ENCODE data around the gene AQP10. TPM values are rescaled to one million over a fixed set of nuclear protein-coding genes. Genes with fewer than 3 reads are reported as not detected.

AQP10 gene
- total RNA-seq, 6 experiments from 2014 or later = not detected

DNA sequence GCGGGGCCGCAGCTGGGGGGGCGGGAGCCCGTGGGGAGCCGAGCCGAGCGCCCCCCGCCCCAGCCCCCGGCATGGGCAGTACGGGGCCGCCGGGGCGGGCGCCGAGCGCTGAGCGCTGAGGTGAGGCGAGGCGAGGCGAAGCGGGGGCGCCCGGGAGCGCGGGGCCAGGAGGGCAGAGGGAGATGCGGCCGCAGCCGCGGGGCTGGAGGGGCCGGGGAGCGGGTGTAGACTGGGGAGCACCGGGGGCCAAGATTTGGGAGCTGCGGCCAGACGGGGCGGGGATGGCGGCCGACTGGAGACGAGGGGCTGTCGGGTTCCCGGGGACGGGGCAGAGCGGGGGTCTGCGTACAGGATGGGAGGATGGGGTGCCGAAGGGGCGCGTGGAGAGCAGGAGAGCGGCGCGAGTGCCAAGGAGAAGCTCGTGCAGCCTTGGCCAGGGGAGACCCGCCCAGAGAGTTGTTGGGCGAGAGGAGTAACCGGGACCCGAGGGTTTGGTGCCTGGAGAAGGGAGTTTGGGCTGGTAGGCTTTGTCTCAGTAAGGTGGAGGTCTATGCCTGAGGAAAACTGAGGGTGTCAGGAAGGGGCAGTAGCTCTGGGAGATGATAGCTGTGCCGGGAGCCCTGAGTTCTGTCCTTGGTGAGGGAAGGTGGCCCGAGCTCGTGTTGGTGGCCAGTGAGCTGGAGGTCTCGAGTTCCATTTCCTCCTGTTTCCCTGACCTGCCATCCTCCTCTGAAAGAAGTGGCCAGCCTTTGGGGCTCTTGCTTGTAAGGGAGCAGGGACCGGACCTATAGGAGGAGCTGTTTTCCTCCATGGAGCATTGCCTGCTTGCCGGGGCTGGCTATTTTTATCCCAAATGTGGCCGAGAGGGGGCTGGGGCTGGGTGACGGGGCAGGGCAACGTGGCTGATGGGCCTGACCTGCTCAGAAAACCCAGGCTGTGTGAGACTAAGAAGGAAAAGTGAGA lies 5.0 kb downstream of the AQP10 start:
- H3K36me3 Mint-ChIP-seq (ENCODE audit: low read depth) = peaks cover 4% of the 10 kb centered on the region; the same call in 1 of the 2 replicates
- peak overlapping the region; percentile 97 for H3K4me3 Mint-ChIP-seq
- peak overlapping the region; percentile 98 for H3K27ac Mint-ChIP-seq
- peaks cover 39% of the 10 kb centered on the region for H3K4me1 Mint-ChIP-seq (ENCODE audit: low read depth)
- no peaks in the 10 kb centered on the region for H3K9me3 Mint-ChIP-seq
- DNase-seq = peak; percentile 94
- H3K27me3 Mint-ChIP-seq (ENCODE audit: insufficient read depth) = peaks cover 19% of the 10 kb centered on the region
- TF ChIP-seq, protein P1, sequence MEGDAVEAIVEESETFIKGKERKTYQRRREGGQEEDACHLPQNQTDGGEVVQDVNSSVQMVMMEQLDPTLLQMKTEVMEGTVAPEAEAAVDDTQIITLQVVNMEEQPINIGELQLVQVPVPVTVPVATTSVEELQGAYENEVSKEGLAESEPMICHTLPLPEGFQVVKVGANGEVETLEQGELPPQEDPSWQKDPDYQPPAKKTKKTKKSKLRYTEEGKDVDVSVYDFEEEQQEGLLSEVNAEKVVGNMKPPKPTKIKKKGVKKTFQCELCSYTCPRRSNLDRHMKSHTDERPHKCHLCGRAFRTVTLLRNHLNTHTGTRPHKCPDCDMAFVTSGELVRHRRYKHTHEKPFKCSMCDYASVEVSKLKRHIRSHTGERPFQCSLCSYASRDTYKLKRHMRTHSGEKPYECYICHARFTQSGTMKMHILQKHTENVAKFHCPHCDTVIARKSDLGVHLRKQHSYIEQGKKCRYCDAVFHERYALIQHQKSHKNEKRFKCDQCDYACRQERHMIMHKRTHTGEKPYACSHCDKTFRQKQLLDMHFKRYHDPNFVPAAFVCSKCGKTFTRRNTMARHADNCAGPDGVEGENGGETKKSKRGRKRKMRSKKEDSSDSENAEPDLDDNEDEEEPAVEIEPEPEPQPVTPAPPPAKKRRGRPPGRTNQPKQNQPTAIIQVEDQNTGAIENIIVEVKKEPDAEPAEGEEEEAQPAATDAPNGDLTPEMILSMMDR (IDR thresholded peaks at IDR 0.05) = peak; percentile 87

DNA sequence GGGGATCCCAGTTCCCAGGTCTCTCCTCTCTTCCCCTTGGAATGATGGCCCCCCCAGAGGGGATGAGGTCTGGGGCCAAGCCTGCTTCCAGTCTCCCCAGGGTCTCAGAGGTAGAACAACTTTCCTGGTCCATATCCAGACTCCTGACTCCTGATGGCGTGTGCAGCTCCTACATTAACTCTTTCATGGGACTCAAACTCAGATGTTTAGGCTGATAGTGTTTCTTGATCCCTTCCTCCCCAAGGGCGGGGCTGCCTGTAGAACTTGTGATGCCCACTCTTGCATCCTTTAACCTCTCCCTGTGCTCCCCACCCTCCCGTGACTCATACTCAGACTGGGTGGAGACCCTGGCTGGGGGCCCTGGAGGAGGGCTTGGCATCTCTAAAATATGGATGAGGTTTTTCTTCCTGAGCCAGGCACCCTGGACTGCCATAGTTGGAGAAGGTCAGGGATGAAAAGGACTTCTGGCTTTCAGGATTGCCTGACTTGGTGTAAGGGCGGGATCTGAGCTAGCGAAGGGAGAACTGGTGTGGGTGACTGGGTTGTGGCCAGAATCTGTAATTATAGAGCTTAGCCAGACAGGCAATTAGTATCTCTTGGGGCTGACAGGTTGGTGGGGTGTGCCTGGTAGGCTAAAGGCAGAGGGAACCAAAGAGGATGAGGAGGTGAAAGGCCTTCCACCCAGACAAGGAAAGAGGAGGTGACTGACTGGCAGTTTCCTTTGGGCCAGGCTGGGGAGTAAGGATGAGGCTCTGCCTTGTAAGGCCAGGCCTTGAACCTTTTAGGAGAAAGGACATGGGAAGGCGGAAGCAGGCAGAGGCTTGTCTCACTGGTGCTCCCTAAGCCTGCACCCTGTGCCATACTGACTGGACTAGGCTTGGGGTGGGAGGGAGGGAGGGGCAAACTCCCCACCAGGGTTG lies 5.9 kb downstream of the AQP10 start:
- TF ChIP-seq, protein P1 (IDR thresholded peaks at IDR 0.05) = peak; percentile 67
- peak overlapping the region; percentile 97 for H3K4me3 Mint-ChIP-seq
- peaks cover 16% of the 10 kb centered on the region for H3K27me3 Mint-ChIP-seq (ENCODE audit: insufficient read depth)
- DNase-seq = peak; percentile 61
- no peaks in the 10 kb centered on the region for H3K9me3 Mint-ChIP-seq
- H3K4me1 Mint-ChIP-seq (ENCODE audit: low read depth) = peaks cover 40% of the 10 kb centered on the region
- H3K27ac Mint-ChIP-seq = peak overlapping the region; percentile 98
- H3K36me3 Mint-ChIP-seq (ENCODE audit: low read depth) = peaks cover 13% of the 10 kb centered on the region

DNA sequence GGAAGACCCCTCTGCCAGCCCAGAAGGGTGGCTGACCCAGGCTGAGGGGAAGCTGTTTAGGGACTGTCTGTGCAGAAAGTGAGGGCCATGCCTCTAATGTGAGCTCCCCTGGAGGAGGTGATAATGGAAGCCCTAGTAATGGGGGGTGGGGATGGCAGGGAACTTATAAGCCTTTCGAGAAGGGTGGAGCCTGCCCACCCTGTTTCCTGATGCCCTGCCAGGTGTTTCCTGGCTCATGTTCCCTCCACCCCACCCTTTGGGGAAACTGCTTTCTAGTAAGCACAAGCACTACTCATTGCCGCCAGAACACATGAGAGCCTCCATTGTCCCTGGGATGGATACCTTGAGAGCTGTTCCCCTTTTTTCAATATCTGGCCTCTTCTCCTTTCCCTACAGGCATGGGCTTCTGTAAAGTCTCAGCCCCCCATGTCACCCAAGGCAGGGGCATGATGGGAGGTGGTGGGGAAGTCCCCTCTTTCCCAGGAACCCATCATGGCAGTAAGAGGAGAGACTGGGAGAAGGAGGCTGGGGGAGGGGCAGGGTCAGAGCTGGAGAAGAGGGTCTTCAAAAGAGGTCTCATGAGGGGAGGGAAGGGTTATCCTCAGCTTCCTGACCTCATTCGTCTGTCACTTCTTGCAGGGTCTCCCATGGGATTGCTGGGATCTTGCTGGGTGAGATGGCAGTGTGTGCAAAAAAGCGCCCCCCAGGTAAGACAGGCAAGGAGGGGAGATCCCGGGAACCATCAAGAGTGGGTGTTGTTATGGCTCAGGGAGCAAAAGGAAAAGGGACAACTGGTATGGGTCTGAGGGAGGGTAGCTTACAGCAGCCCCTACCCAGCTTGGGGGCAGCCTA lies 6.8 kb downstream of the AQP10 start:
- H3K36me3 Mint-ChIP-seq (ENCODE audit: low read depth) = peaks cover 22% of the 10 kb centered on the region
- H3K4me3 Mint-ChIP-seq = peak overlapping the region; percentile 80
- TF ChIP-seq, protein P1 (IDR thresholded peaks at IDR 0.05) = no peak
- peaks cover 40% of the 10 kb centered on the region for H3K4me1 Mint-ChIP-seq (ENCODE audit: low read depth)
- peak overlapping the region; percentile 98 for H3K27ac Mint-ChIP-seq
- DNase-seq = no peak
- no peaks in the 10 kb centered on the region for H3K9me3 Mint-ChIP-seq
- H3K27me3 Mint-ChIP-seq (ENCODE audit: insufficient read depth) = peaks cover 7% of the 10 kb centered on the region

DNA sequence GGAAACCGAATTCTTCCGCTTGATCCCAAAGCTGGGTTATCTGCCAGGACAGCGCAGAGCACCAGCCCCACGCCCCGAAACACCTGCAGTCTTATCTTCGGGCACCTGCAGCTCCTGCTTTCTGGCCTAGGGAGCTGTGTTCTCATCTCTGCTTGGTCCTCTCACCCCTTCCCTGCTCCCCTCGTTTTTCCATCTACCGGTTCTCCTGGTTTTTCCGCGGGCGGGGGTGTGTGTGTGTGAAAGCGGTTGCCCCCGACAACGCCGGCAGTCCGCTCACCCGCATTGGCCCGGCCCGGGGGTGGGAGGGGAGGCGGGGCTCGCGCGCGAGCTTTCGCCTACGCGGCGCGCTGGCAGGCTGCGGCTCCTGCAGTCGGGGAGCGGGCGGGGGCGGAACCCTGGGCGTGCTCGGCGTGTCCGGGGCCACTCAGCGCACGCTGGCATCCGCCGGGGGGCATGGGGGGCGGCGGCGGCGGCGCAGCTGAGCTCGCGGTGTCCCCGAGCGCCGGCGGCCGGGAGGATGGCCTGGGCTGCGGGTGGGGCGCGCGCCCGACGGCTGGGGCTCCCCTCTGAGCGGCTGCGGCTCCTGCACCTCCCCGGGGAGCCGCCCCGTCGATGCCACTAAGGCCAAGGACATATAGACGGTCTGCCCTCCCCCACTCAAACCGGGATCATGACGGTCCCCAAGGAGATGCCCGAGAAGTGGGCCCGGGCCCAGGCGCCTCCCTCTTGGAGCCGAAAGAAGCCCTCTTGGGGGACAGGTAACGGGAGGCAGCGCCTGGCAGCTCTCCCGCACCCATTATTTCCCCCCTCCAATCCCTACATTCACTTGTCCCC lies 7.6 kb downstream of the AQP10 start:
- TF ChIP-seq, protein P1 (IDR thresholded peaks at IDR 0.05) = no peak
- H3K27ac Mint-ChIP-seq = peak overlapping the region; percentile 98
- DNase-seq = peak; percentile 61
- no peaks in the 10 kb centered on the region for H3K9me3 Mint-ChIP-seq
- peaks cover 23% of the 10 kb centered on the region for H3K36me3 Mint-ChIP-seq (ENCODE audit: low read depth)
- no peaks in the 10 kb centered on the region; the same call in 1 of the 2 replicates for H3K27me3 Mint-ChIP-seq (ENCODE audit: insufficient read depth)
- H3K4me3 Mint-ChIP-seq = peak overlapping the region; percentile 80
- H3K4me1 Mint-ChIP-seq (ENCODE audit: low read depth) = peaks cover 43% of the 10 kb centered on the region
